Transverse colon (tissue), 4 donors: ENCODE results near the gene CRKL. TPM values are rescaled to one million over a fixed set of nuclear protein-coding genes. Genes with fewer than 3 reads are reported as not detected.

Experiments used
- total RNA-seq, 4 donors: library from RNA; depleted of rRNA; stranded (reverse); fragments of >200 nt; gene quantifications; one replicate each; pipeline ENCODE4 v1.1.0, GENCODE V29; 2016

CRKL gene
- total RNA-seq, 4 donors from 2014 or later: 37.0 to 56.7 (median 48.6) TPM

Other genes starting within 250 kb of the CRKL start
- not detected for gene SERPIND1, start 143.3 kb upstream of the CRKL start, total RNA-seq
- gene PI4KA, start 58.6 kb upstream of the CRKL start, total RNA-seq: 100 to 1,000 TPM in 2 of 4 donors, 10 to 100 TPM in 2; 90.8 to 126 (median 109) TPM
- 10 to 100 TPM in 3 of 4 donors, 1 to 10 TPM in 1; 8.0 to 25.5 (median 20.3) TPM for gene SNAP29, start 58.4 kb upstream of the CRKL start, total RNA-seq
- gene AIFM3, start 49.8 kb downstream of the CRKL start, total RNA-seq: 100 to 1,000 TPM; 112 to 150 (median 126) TPM
- 10 to 100 TPM; 40.2 to 90.5 (median 59.3) TPM for gene LZTR1, start 64.9 kb downstream of the CRKL start, total RNA-seq
- 10 to 100 TPM; 27.0 to 51.5 (median 32.7) TPM for gene THAP7, start 84.7 kb downstream of the CRKL start, total RNA-seq
- 1 to 10 TPM in 1 of 4 donors, under 1 TPM in 2, not detected in 1; 0.40 to 1.7 (median 0.82) TPM for gene P2RX6, start 97.8 kb downstream of the CRKL start, total RNA-seq
- 1 to 10 TPM in 1 of 4 donors, under 1 TPM in 1, not detected in 2; 0.64 to 4.1 TPM for gene SLC7A4, start 115.2 kb downstream of the CRKL start, total RNA-seq
- not detected for gene LRRC74B, start 128.5 kb downstream of the CRKL start, total RNA-seq